AG04449 (cell line): ENCODE results near the gene RASGRF1.
A peak's percentile ranks its signal among the peaks of the same experiment; 100 is the strongest.

Experiments used
- CTCF ChIA-PET: fragments of 350-600 bp; formaldehyde crosslinking; extraction: SDS; loops from one replicate; lab custom pipeline; 2021; ENCODE audit warnings: antibody characterized with exemption; lab: Yijun Ruan, JAX
- POLR2A ChIA-PET: fragments of 400-600, 350-600 bp; formaldehyde crosslinking; extraction: SDS; loops from one replicate; lab custom pipeline; 2020; ENCODE audit warnings: antibody characterized with exemption, inconsistent platforms; lab: Yijun Ruan, JAX
- DNase-seq: peaks from one replicate; pipeline ENCODE4 v3.0.0-alpha.2; 2010; ENCODE audit warnings: low read depth, low spot score
- H3K4me3 ChIP-seq: 2 replicates; pipeline ENCODE4 v1.5.1; 2011; ENCODE audit warnings: low read depth, mild to moderate bottlenecking, control low read depth, low read length
- CTCF ChIP-seq: IDR thresholded peaks from one replicate; pipeline ENCODE4 v1.5.1; 2011; ENCODE audit warnings: mild to moderate bottlenecking, moderate library complexity, low read length, control low read depth, inconsistent platforms; ENCODE audit not compliant: insufficient read depth; ENCODE audit errors: missing control alignments

Gene RASGRF1

GRCh38 chr15:79034284-79034683, 56.3 kb downstream of the RASGRF1 start:
- no peak for TF ChIP-seq CTCF
- POLR2A ChIA-PET = no interaction called here
- no peak for DNase-seq
- CTCF ChIA-PET = interaction anchor here (2.0 kb wide), 1 partner anchor 150 kb away, joined by 4 read pairs; no protein-coding TSS in a partner anchor
- no peak overlapping the region for H3K4me3 ChIP-seq

GRCh38 chr15:79032656-79033055, 57.9 kb downstream of the RASGRF1 start:
- DNase-seq = no peak
- TF ChIP-seq CTCF = no peak
- ChIA-PET POLR2A (no interaction called here), CTCF (interaction anchor here (1.2 to 2.0 kb wide), 3 partner anchors 12 to 152 kb away, joined by 3 to 7 read pairs (median 4); no protein-coding TSS in a partner anchor)
- H3K4me3 ChIP-seq = no peak overlapping the region

- no peak for TF ChIP-seq CTCF
- H3K4me3 ChIP-seq = no peak overlapping the region
- DNase-seq = no peak
- ChIA-PET CTCF (interaction anchor here (1.2 kb wide), 1 partner anchor 153 kb away, joined by 7 read pairs; no protein-coding TSS in a partner anchor), POLR2A (no interaction called here)
These were observed 58.8 kb downstream of the RASGRF1 start for GRCh38 chr15:79031821-79032220.

GRCh38 chr15:79031201-79031600, 59.4 kb downstream of the RASGRF1 start:
- POLR2A ChIA-PET = no interaction called here
- DNase-seq = no peak
- no peak for TF ChIP-seq CTCF
- CTCF ChIA-PET = interaction anchor here (6.5 kb wide), 1 partner anchor 152 kb away, joined by 128 read pairs; no protein-coding TSS in a partner anchor
- no peak overlapping the region for H3K4me3 ChIP-seq

- ChIA-PET POLR2A (no interaction called here), CTCF (interaction anchor here (1.0 to 6.5 kb wide), 4 partner anchors 11 to 153 kb away, joined by 3 to 128 read pairs (median 4); no protein-coding TSS in a partner anchor)
- no peak for TF ChIP-seq CTCF
- no peak for DNase-seq
- H3K4me3 ChIP-seq = no peak overlapping the region
These were observed 60.1 kb downstream of the RASGRF1 start for GRCh38 chr15:79030470-79030869.

DNA sequence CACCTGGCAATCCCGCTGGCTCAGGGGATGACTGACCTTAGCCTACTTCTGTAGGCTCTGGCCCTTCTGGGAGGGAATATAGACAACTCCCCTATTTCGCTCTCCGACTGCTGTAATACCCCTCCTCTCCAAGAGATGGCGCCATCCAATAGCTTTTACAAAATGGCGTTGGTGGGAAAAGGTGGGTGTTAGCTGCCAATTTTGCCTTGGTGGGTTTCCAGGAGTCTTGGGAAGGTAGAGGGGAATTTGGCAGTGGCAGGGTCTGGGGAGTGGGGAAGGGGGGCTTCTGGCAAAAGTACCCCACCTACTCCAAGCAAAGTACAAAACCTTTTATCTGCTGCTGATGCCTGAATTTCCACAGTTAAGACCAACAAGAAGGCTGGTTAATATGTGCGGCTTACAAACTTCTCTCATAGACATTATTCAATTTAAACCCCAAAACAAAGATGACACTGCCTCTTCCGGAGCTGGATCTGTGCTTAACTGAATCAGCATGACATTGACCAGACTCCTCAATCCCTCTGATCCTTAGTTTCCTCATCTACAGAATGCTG, 62.1 kb downstream of the RASGRF1 start:
- ChIA-PET POLR2A (no interaction called here), CTCF (interaction anchor here (0.6 to 6.5 kb wide), 19 partner anchors 10 to 223 kb away, joined by 3 to 128 read pairs (median 3); no protein-coding TSS in a partner anchor)
- H3K4me3 ChIP-seq = no peak overlapping the region
- no peak for DNase-seq
- TF ChIP-seq CTCF = peak; percentile 73
